ENCODE data around the gene TBC1D3.
"Not testable (repeated sequence)": the region's sequence is repeated elsewhere in the genome, so short reads cannot be mapped to it uniquely, and the experiment has no call there.

TBC1D3 gene

GRCh38 chr17:38192455-38192854 is at the start of gene TBC1D3:
Gene TBC1D3, minus strand, starts transcription at chr17:38192555. Its CDS starts 1,526 bp downstream, at chr17:38191029.
- not testable (repeated sequence) for DNase-seq

DNA sequence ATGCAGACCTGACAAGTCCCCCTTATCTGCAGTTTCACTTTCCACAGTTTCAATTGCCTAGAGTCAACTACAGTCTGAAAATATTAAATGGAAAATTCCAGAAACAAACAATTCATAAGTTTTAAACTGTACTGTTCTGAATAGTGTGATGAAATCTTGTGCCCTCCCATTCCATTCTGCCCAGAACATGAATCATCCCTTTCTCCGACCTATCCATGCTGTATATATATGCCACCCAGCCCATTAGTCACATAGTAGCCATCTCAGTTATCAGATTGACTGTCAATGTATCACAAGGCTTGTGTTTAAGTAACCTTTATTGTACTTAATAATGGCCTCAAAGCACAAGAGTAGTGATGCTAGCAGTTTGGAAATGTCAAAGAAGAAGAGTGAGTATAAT is 40.4 kb upstream of the TBC1D3 start:
- DNase-seq = not testable (repeated sequence)

DNA sequence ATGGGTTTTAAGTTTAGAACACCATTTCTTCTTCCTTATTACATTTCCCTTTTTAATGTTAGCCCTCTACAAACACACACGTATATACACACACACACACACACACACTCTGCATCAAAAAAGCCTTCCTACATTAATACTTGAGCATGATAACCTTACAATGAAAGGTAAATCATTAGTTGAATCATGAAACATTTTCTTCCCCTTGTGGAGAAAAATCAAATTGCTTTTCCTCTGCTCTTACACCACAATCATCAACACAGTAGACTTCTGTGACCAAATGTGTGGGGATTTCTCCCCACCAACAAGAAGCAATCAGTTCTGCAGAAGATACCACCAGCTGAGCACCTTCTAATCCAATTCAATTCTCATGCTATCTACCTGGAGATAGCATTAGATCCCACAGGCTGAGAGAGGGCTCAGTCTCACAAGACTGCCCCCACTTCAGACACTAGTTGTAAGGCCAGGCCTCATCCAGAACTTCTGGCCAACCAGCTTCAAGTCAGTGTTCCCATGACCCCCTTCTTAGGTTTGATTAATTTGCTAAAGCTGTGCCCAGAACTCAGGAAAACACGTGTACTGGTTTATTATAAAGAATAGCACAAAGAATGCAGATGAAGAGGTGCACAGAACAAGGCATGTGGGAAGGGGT is 33.6 kb upstream of the TBC1D3 start:
- not testable (repeated sequence) for DNase-seq

DNA sequence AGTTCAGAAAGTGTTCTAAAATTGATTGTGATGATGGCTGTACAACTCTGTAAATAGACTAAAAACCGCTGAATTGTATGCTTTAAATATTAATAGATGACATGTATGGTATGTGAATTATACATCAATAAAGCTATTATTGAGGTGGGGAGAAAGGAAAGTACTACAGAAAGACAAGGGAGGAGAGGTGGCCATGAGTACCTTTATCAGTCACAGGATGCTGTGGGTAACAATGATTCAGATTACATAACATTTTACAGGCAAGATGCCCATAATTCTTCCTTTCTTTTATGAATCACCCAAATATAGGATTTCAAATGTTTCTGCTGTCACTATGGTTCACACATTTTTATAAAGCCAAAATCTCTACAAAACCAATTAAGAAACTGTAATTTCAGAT is 28.5 kb upstream of the TBC1D3 start:
- DNase-seq = not testable (repeated sequence)

DNA sequence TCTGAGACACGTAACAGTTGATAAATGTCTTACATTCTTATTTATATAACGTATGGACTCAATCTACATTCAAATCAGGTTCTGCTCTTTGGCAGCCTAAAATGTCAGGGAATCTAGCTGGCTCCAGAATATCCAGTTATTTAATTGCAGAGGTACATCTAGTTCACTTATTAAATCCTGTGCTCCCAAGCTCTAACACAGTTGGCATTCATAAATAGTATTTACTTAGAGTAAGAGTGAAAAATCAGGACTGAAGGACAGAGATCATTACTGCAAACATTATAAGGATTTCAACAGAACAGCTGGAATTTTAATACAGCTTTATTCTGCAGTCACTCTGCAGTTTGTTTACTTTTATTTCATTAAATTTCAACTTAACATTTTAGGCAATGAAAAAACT is 7.9 kb upstream of the TBC1D3 start:
- DNase-seq = not testable (repeated sequence)

DNA sequence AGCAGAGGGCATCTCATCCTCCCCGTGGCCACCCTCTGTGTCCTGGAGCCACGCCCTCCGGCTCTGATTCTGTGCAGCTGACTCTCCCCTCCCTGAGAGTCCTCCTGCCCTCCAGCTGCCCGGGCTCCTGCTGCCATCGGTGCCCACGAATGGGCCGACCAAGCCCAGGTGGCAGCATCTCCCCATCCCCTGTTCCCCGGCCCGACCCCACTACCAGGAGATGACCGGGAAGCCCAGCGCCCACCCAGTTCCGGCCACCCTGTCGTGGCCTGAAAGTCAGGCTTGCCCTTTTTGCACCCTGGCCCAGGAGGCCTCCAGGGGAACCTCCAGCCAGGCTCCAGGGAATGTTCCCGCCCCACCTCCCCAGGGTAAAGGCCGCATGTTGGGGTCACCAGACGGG is 57.5 kb downstream of the TBC1D3 start:
- DNase-seq = not testable (repeated sequence)

All from NCI-H510A (cell line).